GM19043 (cell line): ENCODE results near the gene TEDDM1.

Experiments
- ATAC-seq: cut with Tn5 transposase; IDR thresholded peaks from one replicate; pipeline ENCODE4 v1.9.1; 2021; ENCODE audit warnings: low read depth; ENCODE audit not compliant: unreplicated experiment

The TEDDM1 gene

GRCh38 chr1:182407724-182408123 is 7.3 kb upstream of the TEDDM1 start:
- no peak for ATAC-seq

- ATAC-seq, result no peak
Observed at GRCh38 chr1:182406012-182406411, 5.5 kb upstream of the TEDDM1 start.

GRCh38 chr1:182405578-182405977 is 5.1 kb upstream of the TEDDM1 start:
- no peak for ATAC-seq

- ATAC-seq, result no peak
Observed at GRCh38 chr1:182404781-182405180, 4.3 kb upstream of the TEDDM1 start.

GRCh38 chr1:182397653-182398393 is 2.6 kb downstream of the TEDDM1 start:
- no peak for ATAC-seq

GRCh38 chr1:182395906-182396305 is 4.6 kb downstream of the TEDDM1 start:
- no peak for ATAC-seq

- no peak for ATAC-seq
Observed at GRCh38 chr1:182394055-182394775, 6.3 kb downstream of the TEDDM1 start.

GRCh38 chr1:182392050-182393028 is 8.1 kb downstream of the TEDDM1 start:
- ATAC-seq, result peak; percentile 2

GRCh38 chr1:182391362-182392049 is 9.0 kb downstream of the TEDDM1 start, which contains the start of gene GLUL:
GLUL (minus strand) TSS chr1:182391790; CDS start chr1:182388737, 3,053 bp downstream.
- peak; percentile 71 for ATAC-seq

- no peak for ATAC-seq
Observed at GRCh38 chr1:182391028-182391361, 9.5 kb downstream of the TEDDM1 start.

- ATAC-seq, result no peak
Observed at GRCh38 chr1:182389619-182390047, 10.8 kb downstream of the TEDDM1 start.

GRCh38 chr1:182388392-182389134 is 11.9 kb downstream of the TEDDM1 start:
- no peak for ATAC-seq

- ATAC-seq, result no peak
Observed at GRCh38 chr1:182387566-182387965, 12.9 kb downstream of the TEDDM1 start.

- ATAC-seq, result no peak
Observed at GRCh38 chr1:182386980-182387379, 13.5 kb downstream of the TEDDM1 start.

GRCh38 chr1:182385885-182386853 is 14.3 kb downstream of the TEDDM1 start:
- no peak for ATAC-seq

GRCh38 chr1:182384387-182384960 is 16.0 kb downstream of the TEDDM1 start:
- no peak for ATAC-seq

GRCh38 chr1:182383934-182384333 is 16.5 kb downstream of the TEDDM1 start:
- ATAC-seq, result no peak

GRCh38 chr1:182383037-182383661 is 17.3 kb downstream of the TEDDM1 start:
- ATAC-seq, result no peak
